ENCODE measurements around the gene FOXA3. TPM values are rescaled to one million over a fixed set of nuclear protein-coding genes. Genes with fewer than 3 reads are reported as not detected.
A peak's percentile ranks its signal among the peaks of the same experiment; 100 is the strongest.

The FOXA3 gene
- 10 to 100 TPM in 2 of 4 donors, 1 to 10 TPM in 2; 1.9 to 24.4 (median 9.2) TPM for total RNA-seq

DNA sequence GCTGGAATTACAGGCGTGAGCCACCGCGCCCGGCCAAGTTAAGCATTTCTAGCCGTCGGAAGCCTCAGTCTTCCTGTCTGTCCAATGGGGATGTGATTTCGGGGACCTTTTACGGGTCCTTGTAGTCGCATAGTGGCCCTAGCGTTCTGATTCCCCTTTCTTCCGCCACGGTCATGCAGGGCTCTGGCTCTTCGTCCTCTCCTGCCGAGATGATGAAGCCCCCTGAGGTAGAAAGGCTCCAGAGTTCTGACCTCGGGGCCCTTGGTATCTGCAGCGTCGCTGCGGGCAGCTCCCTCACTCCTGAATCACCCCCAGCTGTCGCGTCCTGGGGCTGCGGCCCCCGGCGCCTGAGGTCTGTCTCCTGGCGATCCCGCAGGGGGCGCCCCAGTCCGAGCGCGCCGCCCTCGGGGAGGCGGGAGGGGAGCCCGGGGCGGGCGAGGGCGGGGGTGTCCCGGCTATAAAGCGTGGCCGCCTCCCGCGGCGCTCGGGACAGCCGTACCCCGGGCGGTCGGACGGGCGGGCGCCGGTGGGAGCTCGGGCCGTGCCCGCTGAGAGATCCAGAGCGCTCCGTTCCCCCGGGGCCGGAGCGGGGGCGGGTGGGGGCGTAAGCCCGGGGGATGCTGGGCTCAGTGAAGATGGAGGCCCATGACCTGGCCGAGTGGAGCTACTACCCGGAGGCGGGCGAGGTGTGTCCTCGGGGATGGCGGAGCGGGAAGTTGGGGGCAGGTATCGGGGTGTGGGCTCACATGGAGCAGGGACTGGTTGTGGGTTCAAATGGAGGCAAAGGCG is at the start of gene FOXA3:
TSS of gene FOXA3 (plus strand) at position 487 of the 789 bp plus-strand sequence. CDS start at position 618, 131 bp downstream.
- H3K9me3 ChIP-seq: no peaks in the 10 kb centered on the region
- peaks cover 0 to 7% (median 3%) of the 10 kb centered on the region in 4 donors for H3K36me3 ChIP-seq
- H3K4me3 ChIP-seq: peak within 1 kb of the TSS; percentile 29 to 100 (median 90)
- WGBS, 2 donors (ENCODE audit: low coverage in 1 of 2): 1% methylated on average over 51 of the region's 71 CpGs; no CpG with 5 or more reads in 1 of the 2 donors
- H3K27me3 ChIP-seq: peaks cover 13% of the 10 kb centered on the region
- intact Hi-C loops (cut with DNase I; ENCODE audit: low total_unique reads) (no loop called here), in situ Hi-C loops (cut with MboI; ENCODE audit: low pct_ligation_motif_present in 1 of 4, low pct_unique_long_range_greater_than_20kb in 1 of 4, low sequenced_read_pairs in 3 of 4) (no loop called here)
- H3K4me1 ChIP-seq: peaks cover 9 to 37% (median 25%) of the 10 kb centered on the region in 4 donors
- H3K27ac ChIP-seq: peak within 1 kb of the TSS; percentile 71 to 98 (median 96)
- peak; percentile 85 for DNase-seq
- peak; percentile 36 to 79 (median 77) for TF ChIP-seq POLR2AphosphoS5 (IDR thresholded peaks at IDR 0.05)
- TF ChIP-seq EP300 (IDR thresholded peaks at IDR 0.05; ENCODE audit: low read depth): no peak
- peak; percentile 59 for TF ChIP-seq POLR2A (IDR thresholded peaks at IDR 0.05)
- peak; percentile 69 to 87 (median 75) for TF ChIP-seq CTCF (IDR thresholded peaks at IDR 0.05)

GRCh38 chr19:45814851-45815480 is 49.2 kb upstream of the FOXA3 start, which contains the start of gene RSPH6A:
TSS of gene RSPH6A (minus strand) at chr19:45815308. CDS start at chr19:45815176, 132 bp downstream.
- H3K27me3 ChIP-seq: no peaks in the 10 kb centered on the region
- WGBS, 2 donors (ENCODE audit: low coverage in 1 of 2): 40 to 69% methylated on average over 1 to 29 of the region's 40 CpGs
- in situ Hi-C loops (cut with MboI; ENCODE audit: low pct_ligation_motif_present in 1 of 4, low pct_unique_long_range_greater_than_20kb in 1 of 4, low sequenced_read_pairs in 3 of 4) (no loop called here), intact Hi-C loops (cut with DNase I; ENCODE audit: low total_unique reads) (no loop called here)
- H3K36me3 ChIP-seq: peaks cover 0 to 6% (median 0%) of the 10 kb centered on the region in 4 donors
- H3K4me3 ChIP-seq: peak within 1 kb of the TSS in 2 of 4 donors; percentile 27 to 40
- no peak within 1 kb of the TSS for H3K27ac ChIP-seq
- no peak for TF ChIP-seq CTCF (IDR thresholded peaks at IDR 0.05)
- TF ChIP-seq POLR2AphosphoS5 (IDR thresholded peaks at IDR 0.05): no peak
- no peak for TF ChIP-seq POLR2A (IDR thresholded peaks at IDR 0.05)
- TF ChIP-seq EP300 (IDR thresholded peaks at IDR 0.05; ENCODE audit: low read depth): no peak
- DNase-seq: no peak
- no peaks in the 10 kb centered on the region for H3K9me3 ChIP-seq
- peaks cover 0 to 16% (median 4%) of the 10 kb centered on the region in 4 donors for H3K4me1 ChIP-seq

DNA sequence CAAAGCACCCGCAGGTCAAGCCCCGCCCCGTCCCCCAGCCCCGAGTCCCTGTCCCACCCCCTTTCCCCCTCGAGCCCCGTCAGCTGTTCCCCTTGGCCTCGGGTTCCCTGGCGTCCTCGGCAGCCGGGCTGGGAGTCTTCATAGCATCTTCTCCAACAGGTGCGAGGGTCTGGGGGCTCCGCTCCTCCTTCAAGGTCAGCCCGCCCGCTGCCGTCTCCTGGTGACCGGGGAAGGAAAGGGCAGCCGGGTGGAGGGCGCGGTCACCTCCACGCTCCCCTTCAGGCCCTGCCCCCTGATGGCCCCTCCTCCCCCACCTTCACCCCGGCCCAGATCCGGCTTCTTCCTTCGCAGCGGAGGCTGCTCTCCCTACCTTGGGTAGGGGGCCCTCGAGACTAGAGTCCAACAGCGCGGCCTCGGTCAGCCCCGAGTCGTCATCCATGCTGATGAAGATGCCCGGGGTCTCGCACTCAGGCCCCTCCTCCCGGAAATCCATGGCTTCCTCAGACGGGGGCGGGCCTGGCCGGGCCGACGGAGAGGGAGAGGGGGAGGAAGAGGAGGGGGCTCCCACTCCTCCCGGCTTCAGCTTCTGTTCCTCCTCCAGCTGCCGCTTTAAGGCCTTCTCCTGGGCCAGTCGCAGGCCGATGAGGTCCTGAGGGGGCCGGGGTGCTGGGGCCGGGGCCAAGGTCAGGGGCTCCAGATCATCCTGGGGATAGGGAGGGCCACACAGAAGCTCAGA is 48.5 kb upstream of the FOXA3 start:
- intact Hi-C loops (cut with DNase I; ENCODE audit: low total_unique reads) (no loop called here), in situ Hi-C loops (cut with MboI; ENCODE audit: low pct_ligation_motif_present in 1 of 4, low pct_unique_long_range_greater_than_20kb in 1 of 4, low sequenced_read_pairs in 3 of 4) (no loop called here)
- Histone ChIP-seq H3K9me3 (no peaks in the 10 kb centered on the region), H3K4me3 (peak overlapping the region in 2 of 4 donors; percentile 27 to 40), H3K4me1 (peaks cover 0 to 16% (median 4%) of the 10 kb centered on the region in 4 donors), H3K27me3 (no peaks in the 10 kb centered on the region), H3K27ac (no peak overlapping the region), H3K36me3 (peaks cover 0 to 6% (median 0%) of the 10 kb centered on the region in 4 donors)
- WGBS, 2 donors (ENCODE audit: low coverage in 1 of 2): 52 to 60% methylated on average over 1 to 43 of the region's 44 CpGs
- DNase-seq: no peak
- TF ChIP-seq POLR2AphosphoS5 (IDR thresholded peaks at IDR 0.05): no peak
- TF ChIP-seq CTCF (IDR thresholded peaks at IDR 0.05): no peak
- TF ChIP-seq POLR2A (IDR thresholded peaks at IDR 0.05): no peak
- TF ChIP-seq EP300 (IDR thresholded peaks at IDR 0.05; ENCODE audit: low read depth): no peak
